ENCODE measurements around the gene SYCP1. TPM values are rescaled to one million over a fixed set of nuclear protein-coding genes. Genes with fewer than 3 reads are reported as not detected.

Gene SYCP1
- polyA plus RNA-seq, 1 donor: 0.90 TPM

Other genes starting within 250 kb of the SYCP1 start
- 5.4 TPM for gene DENND2C, start 184.8 kb upstream of the SYCP1 start, polyA plus RNA-seq (ENCODE audit: insufficient read length)
- not detected for gene AMPD1, start 159.3 kb upstream of the SYCP1 start, polyA plus RNA-seq (ENCODE audit: insufficient read length)
- gene NRAS, start 138.1 kb upstream of the SYCP1 start, polyA plus RNA-seq (ENCODE audit: insufficient read length): 74.6 TPM
- gene CSDE1, start 96.9 kb upstream of the SYCP1 start, polyA plus RNA-seq (ENCODE audit: insufficient read length): 506 TPM
- gene SIKE1, start 74.2 kb upstream of the SYCP1 start, polyA plus RNA-seq (ENCODE audit: insufficient read length): 72.1 TPM
- 0.40 TPM for gene TSHB, start 175.0 kb downstream of the SYCP1 start, polyA plus RNA-seq (ENCODE audit: insufficient read length)
- gene TSPAN2, start 234.6 kb downstream of the SYCP1 start, polyA plus RNA-seq (ENCODE audit: insufficient read length): 41.7 TPM

Data from left kidney (tissue), 1 donor.